Brain microvascular endothelial cell (primary cell): Measurements from ENCODE around the gene CALCB.
"Not testable (repeated sequence)": the region's sequence is repeated elsewhere in the genome, so short reads cannot be mapped to it uniquely, and the experiment has no call there.

Source experiments
- DNase-seq: peaks from one replicate; pipeline ENCODE4 v3.0.0-alpha.2; 2020
- H3K27ac ChIP-seq: fragments of 250-450 bp; sonication (Bioruptor Pico); 2 replicates; pipeline ENCODE4 v1.5.1; 2020; ENCODE audit warnings: mild to moderate bottlenecking, moderate library complexity
- H3K27me3 ChIP-seq: fragments of 250-450 bp; sonication (Bioruptor Pico); replicated peaks from 2 replicates; pipeline ENCODE4 v1.5.1; 2020; ENCODE audit warnings: mild to moderate bottlenecking
- H3K36me3 ChIP-seq: fragments of 250-450 bp; sonication (Bioruptor Pico); replicated peaks from 2 replicates; pipeline ENCODE4 v1.5.1; 2020; ENCODE audit warnings: mild to moderate bottlenecking
- H3K4me3 ChIP-seq: 2 replicates; pipeline ENCODE4 v1.5.1; 2011; ENCODE audit warnings: low read depth, mild to moderate bottlenecking, control low read depth, low read length, moderate library complexity
- CTCF ChIP-seq: IDR thresholded peaks from 2 replicates; pipeline ENCODE4 v1.5.1; 2011; ENCODE audit warnings: low read depth, mild to moderate bottlenecking, moderate library complexity, low read length, control low read depth, inconsistent platforms; ENCODE audit errors: missing control alignments
- in situ Hi-C: cut with HindIII; loops from 2 replicates; pipeline ENCODE4 v1.10.0; 2017; ENCODE audit warnings: low sequenced_read_pairs, low pct_ligation_motif_present

Gene CALCB

GRCh38 chr11:15035283-15035682, 38.1 kb upstream of the CALCB start:
- no peak for DNase-seq
- no peak overlapping the region for H3K4me3 ChIP-seq
- in situ Hi-C loops = no loop called here
- no peaks in the 10 kb centered on the region for H3K27me3 ChIP-seq
- no peak for TF ChIP-seq CTCF
- H3K27ac ChIP-seq = no peak overlapping the region
- H3K36me3 ChIP-seq = no peaks in the 10 kb centered on the region

GRCh38 chr11:15038963-15039362, 34.4 kb upstream of the CALCB start:
- H3K27ac ChIP-seq = no peak overlapping the region
- peak; percentile 43 for TF ChIP-seq CTCF
- H3K4me3 ChIP-seq = no peak overlapping the region
- DNase-seq = no peak
- no peaks in the 10 kb centered on the region for H3K36me3 ChIP-seq
- H3K27me3 ChIP-seq = no peaks in the 10 kb centered on the region
- in situ Hi-C loops = no loop called here

GRCh38 chr11:15045209-15045608, 28.2 kb upstream of the CALCB start:
- Histone ChIP-seq H3K27me3 (no peaks in the 10 kb centered on the region), H3K4me3 (no peak overlapping the region), H3K27ac (no peak overlapping the region), H3K36me3 (no peaks in the 10 kb centered on the region)
- no peak for TF ChIP-seq CTCF
- no peak for DNase-seq
- in situ Hi-C loops = no loop called here

GRCh38 chr11:15045891-15046290, 27.5 kb upstream of the CALCB start:
- Histone ChIP-seq H3K4me3 (no peak overlapping the region), H3K27ac (no peak overlapping the region), H3K27me3 (no peaks in the 10 kb centered on the region), H3K36me3 (no peaks in the 10 kb centered on the region)
- DNase-seq = no peak
- in situ Hi-C loops = no loop called here
- TF ChIP-seq CTCF = no peak

GRCh38 chr11:15046673-15047072, 26.7 kb upstream of the CALCB start:
- H3K27ac ChIP-seq, H3K4me3 ChIP-seq, H3K36me3 ChIP-seq, in situ Hi-C loops, H3K27me3 ChIP-seq, DNase-seq: not testable (repeated sequence)

GRCh38 chr11:15048616-15049015, 24.8 kb upstream of the CALCB start:
- DNase-seq = no peak
- in situ Hi-C loops = no loop called here
- no peak overlapping the region for H3K4me3 ChIP-seq
- H3K27ac ChIP-seq = no peak overlapping the region
- H3K36me3 ChIP-seq = no peaks in the 10 kb centered on the region
- TF ChIP-seq CTCF = no peak
- no peaks in the 10 kb centered on the region for H3K27me3 ChIP-seq
